ENCODE measurements around the gene PSRC1. TPM values are rescaled to one million over a fixed set of nuclear protein-coding genes. Genes with fewer than 3 reads are reported as not detected.

The PSRC1 gene
- total and polyA plus RNA-seq, 2 donors from 2014 or later, result 3.5 to 4.2 TPM

DNA sequence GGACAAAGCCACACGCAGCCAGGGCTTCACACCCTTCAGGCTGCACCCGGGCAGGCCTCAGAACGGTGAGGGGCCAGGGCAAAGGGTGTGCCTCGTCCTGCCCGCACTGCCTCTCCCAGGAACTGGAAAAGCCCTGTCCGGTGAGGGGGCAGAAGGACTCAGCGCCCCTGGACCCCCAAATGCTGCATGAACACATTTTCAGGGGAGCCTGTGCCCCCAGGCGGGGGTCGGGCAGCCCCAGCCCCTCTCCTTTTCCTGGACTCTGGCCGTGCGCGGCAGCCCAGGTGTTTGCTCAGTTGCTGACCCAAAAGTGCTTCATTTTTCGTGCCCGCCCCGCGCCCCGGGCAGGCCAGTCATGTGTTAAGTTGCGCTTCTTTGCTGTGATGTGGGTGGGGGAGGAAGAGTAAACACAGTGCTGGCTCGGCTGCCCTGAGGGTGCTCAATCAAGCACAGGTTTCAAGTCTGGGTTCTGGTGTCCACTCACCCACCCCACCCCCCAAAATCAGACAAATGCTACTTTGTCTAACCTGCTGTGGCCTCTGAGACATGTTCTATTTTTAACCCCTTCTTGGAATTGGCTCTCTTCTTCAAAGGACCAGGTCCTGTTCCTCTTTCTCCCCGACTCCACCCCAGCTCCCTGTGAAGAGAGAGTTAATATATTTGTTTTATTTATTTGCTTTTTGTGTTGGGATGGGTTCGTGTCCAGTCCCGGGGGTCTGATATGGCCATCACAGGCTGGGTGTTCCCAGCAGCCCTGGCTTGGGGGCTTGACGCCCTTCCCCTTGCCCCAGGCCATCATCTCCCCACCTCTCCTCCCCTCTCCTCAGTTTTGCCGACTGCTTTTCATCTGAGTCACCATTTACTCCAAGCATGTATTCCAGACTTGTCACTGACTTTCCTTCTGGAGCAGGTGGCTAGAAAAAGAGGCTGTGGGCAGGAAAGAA, 8.1 kb downstream of the PSRC1 start:
- FAIRE-seq (no peak), DNase-seq (peak; percentile 86 to 93 (median 91))
- H3K4me3 ChIP-seq (ENCODE audit: low read length in 3 of 3), result no peak overlapping the region
- H3K27ac ChIP-seq (ENCODE audit: low read depth in 2 of 2, low read length in 2 of 2), result peak overlapping the region; percentile 4 to 57
- H3K9ac ChIP-seq (ENCODE audit: low read length in 3 of 3), result peak overlapping the region in 1 of 3 donors; percentile 23
- TF ChIP-seq, protein P1, sequence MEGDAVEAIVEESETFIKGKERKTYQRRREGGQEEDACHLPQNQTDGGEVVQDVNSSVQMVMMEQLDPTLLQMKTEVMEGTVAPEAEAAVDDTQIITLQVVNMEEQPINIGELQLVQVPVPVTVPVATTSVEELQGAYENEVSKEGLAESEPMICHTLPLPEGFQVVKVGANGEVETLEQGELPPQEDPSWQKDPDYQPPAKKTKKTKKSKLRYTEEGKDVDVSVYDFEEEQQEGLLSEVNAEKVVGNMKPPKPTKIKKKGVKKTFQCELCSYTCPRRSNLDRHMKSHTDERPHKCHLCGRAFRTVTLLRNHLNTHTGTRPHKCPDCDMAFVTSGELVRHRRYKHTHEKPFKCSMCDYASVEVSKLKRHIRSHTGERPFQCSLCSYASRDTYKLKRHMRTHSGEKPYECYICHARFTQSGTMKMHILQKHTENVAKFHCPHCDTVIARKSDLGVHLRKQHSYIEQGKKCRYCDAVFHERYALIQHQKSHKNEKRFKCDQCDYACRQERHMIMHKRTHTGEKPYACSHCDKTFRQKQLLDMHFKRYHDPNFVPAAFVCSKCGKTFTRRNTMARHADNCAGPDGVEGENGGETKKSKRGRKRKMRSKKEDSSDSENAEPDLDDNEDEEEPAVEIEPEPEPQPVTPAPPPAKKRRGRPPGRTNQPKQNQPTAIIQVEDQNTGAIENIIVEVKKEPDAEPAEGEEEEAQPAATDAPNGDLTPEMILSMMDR (IDR thresholded peaks at IDR 0.05; ENCODE audit: borderline replicate concordance, extremely low read depth, insufficient read depth), result no peak
- intact Hi-C loops (cut with DNase I), result loop anchor here (10.0 kb wide), 1 partner anchor 130 kb away; no protein-coding TSS in a partner anchor
- H3K36me3 ChIP-seq (ENCODE audit: control insufficient read depth in 2 of 3, insufficient read depth in 3 of 3, low read length in 3 of 3), result no peaks in the 10 kb centered on the region
- H3K9me3 ChIP-seq (ENCODE audit: control insufficient read depth in 2 of 3, insufficient read depth in 1 of 3, low read length in 3 of 3), result no peaks in the 10 kb centered on the region
- no peaks in the 10 kb centered on the region for H3K27me3 ChIP-seq (ENCODE audit: control insufficient read depth, insufficient read depth, low read length)
- H3K4me1 ChIP-seq (ENCODE audit: control insufficient read depth in 2 of 3, insufficient read depth in 2 of 3, low read depth in 1 of 3, low read length in 3 of 3), result peaks cover 4 to 24% (median 9%) of the 10 kb centered on the region in 3 donors

DNA sequence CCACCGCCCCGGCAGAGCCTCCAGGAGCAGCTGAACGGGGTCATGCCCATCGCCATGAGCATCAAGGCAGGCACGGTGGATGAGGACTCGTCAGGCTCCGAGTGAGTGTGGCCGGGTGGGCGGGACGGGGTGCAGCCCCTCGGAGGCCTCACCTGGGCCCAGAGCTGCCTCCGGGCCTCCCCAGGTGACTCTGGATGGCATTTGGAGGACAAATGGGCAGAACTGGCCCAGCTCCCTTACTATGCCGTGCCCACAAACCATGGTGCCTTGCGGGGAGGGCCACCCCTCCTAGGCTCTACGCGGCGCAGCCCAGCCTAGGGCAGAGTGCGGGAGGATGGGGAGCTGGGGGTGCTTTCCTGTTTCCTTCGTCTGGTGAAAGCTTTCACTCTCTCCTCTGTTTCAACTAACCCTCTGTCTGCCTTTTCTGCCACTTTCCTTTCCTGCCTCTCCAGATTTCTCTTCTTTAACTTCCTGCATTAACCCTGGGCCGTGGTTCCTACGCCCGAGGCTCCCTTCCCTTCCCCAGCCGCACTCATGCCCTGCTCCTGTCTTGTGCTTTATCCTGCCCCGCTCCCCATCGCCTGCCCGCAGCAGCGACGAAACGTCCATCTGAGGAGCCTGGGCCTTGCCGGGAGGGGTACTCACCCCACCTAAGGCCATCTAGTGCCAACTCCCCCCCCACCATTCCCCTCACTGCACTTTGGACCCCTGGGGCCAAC, 9.2 kb downstream of the PSRC1 start:
- FAIRE-seq, result no peak
- Histone ChIP-seq H3K27me3 (ENCODE audit: control insufficient read depth, insufficient read depth, low read length) (no peaks in the 10 kb centered on the region), H3K9me3 (ENCODE audit: control insufficient read depth in 2 of 3, insufficient read depth in 1 of 3, low read length in 3 of 3) (no peaks in the 10 kb centered on the region), H3K9ac (ENCODE audit: low read length in 3 of 3) (no peak overlapping the region), H3K4me1 (ENCODE audit: control insufficient read depth in 2 of 3, insufficient read depth in 2 of 3, low read depth in 1 of 3, low read length in 3 of 3) (peaks cover 4 to 24% (median 9%) of the 10 kb centered on the region in 3 donors), H3K36me3 (ENCODE audit: control insufficient read depth in 2 of 3, insufficient read depth in 3 of 3, low read length in 3 of 3) (no peaks in the 10 kb centered on the region), H3K27ac (ENCODE audit: low read depth in 2 of 2, low read length in 2 of 2) (no peak overlapping the region), H3K4me3 (ENCODE audit: low read length in 3 of 3) (no peak overlapping the region)
- peak in 3 of 5 donors; percentile 27 to 80 (median 67) for DNase-seq
- TF ChIP-seq, protein P1 (IDR thresholded peaks at IDR 0.05; ENCODE audit: borderline replicate concordance, extremely low read depth, insufficient read depth), result no peak
- intact Hi-C loops (cut with DNase I), result loop anchor here (10.0 kb wide), 1 partner anchor 131 kb away; no protein-coding TSS in a partner anchor

DNA sequence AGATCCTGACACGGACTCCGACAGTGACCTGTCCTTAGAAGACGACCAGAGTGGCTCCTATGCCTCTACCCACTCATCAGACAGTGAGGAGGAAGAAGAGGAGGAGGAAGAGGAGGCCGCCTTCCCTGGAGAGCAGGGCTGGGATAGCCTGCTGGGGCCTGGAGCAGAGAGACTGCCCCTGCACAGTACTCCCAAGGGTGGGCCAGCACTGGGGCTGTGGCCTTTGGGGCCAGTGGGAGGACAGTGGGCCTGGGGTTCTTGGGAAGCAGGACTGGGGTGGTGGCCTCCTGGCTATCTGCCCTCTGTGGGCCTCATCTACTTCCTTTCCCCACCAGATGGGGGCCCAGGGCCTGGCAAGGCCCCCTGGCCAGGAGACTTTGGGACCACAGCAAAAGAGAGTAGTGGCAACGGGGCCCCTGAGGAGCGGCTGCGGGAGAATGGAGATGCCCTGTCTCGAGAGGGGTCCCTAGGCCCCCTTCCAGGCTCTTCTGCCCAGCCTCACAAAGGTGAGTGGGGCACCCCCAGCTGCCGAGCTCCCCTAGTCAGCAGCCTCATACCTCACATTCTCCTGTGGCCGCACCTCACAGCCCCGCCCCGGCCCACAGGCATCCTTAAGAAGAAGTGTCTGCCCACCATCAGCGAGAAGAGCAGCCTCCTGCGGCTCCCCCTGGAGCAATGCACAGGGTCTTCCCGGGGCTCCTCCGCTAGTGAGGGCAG, 10.0 kb downstream of the PSRC1 start:
- Histone ChIP-seq H3K4me1 (ENCODE audit: control insufficient read depth in 2 of 3, insufficient read depth in 2 of 3, low read depth in 1 of 3, low read length in 3 of 3) (peaks cover 4 to 24% (median 9%) of the 10 kb centered on the region in 3 donors), H3K36me3 (ENCODE audit: control insufficient read depth in 2 of 3, insufficient read depth in 3 of 3, low read length in 3 of 3) (no peaks in the 10 kb centered on the region), H3K27me3 (ENCODE audit: control insufficient read depth, insufficient read depth, low read length) (no peaks in the 10 kb centered on the region), H3K9ac (ENCODE audit: low read length in 3 of 3) (no peak overlapping the region), H3K4me3 (ENCODE audit: low read length in 3 of 3) (no peak overlapping the region), H3K9me3 (ENCODE audit: control insufficient read depth in 2 of 3, insufficient read depth in 1 of 3, low read length in 3 of 3) (no peaks in the 10 kb centered on the region), H3K27ac (ENCODE audit: low read depth in 2 of 2, low read length in 2 of 2) (no peak overlapping the region)
- intact Hi-C loops (cut with DNase I), result loop anchor here (10.0 kb wide), 1 partner anchor 132 kb away; no protein-coding TSS in a partner anchor
- peak in 2 of 5 donors; percentile 47 to 71 for DNase-seq
- TF ChIP-seq, protein P1 (IDR thresholded peaks at IDR 0.05; ENCODE audit: borderline replicate concordance, extremely low read depth, insufficient read depth), result no peak
- no peak for FAIRE-seq
